ENCODE results near the gene GALM.
"Not testable (repeated sequence)": the region's sequence is repeated elsewhere in the genome, so short reads cannot be mapped to it uniquely, and the experiment has no call there.

Gene GALM

DNA sequence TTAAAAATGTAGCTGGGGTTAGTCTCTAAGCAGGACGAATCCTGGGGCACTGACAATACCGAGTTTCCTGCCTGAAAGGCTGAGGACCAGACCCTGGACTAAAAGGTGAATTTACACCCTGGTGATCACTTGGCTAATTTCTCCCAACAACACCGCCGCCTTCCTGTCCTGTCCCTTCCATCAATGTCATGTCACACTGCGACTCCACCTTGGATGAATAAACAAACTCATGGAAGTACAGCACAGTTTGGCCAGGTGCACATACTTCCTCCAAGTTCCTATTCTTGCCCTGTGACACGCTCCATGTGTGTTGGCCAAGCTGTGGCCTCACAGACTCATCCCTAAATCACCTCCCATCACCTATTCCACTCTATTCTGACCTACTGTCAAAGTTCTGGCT, 15.9 kb upstream of the GALM start:
- DNase-seq = no peak

DNA sequence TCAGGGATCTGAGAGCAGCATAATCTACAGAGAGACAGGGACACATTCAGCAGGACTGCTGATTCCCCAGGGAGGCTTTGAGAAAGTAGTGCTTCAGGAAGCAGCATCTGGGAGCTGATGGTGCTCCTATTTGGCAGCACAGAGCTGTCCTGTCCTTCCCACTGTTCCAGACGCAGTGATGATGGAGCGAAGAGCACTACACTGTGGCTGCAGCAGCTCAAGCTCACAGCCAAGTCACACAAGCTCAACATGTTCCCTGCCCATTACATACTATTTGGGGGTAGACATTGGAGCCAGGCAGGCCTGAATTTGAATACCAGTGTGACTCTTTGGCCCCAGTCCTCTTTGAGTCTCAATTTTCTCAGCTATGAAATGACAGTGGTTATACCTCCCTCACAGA, 15.2 kb upstream of the GALM start:
- DNase-seq = no peak

DNA sequence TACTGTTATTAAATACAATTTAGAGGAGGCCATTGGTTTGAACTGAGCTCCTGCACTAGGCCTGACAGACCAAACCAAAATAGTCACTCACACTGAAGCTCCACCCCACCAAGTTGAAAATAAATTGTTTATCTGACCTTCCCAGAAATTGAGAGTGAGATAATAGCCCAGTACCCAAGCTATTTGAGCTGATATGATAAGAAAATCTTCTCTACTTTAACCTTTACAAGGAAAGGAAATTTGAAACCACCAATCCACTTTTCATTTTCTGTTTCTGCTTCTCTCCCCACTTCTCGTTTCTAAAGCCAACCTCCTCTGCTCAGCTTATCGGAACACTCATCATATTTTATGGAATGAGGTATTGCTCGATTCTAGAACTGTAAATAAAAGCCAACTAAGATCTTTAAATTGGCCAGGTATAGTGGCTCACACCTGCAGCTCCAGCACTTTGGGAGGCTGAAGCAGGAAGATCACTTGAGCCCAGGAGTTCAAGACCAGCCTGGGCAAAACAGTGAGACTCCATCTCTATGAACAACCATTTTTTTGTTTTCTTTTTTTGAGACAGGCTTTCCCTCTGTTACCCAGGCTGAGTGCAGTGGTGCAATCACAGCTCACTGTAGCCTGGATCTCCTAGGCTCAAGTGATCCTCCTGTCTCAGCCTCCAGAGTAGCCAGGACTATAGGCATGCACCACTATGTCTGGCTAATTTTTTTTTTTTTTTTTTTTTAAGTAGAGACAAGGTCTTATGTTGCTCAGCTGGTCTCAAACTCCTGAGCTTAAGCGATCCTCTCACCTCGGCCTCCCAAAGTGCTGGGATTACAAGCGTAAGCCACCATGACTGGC, 13.3 kb upstream of the GALM start:
- peak; percentile 3 for DNase-seq

DNA sequence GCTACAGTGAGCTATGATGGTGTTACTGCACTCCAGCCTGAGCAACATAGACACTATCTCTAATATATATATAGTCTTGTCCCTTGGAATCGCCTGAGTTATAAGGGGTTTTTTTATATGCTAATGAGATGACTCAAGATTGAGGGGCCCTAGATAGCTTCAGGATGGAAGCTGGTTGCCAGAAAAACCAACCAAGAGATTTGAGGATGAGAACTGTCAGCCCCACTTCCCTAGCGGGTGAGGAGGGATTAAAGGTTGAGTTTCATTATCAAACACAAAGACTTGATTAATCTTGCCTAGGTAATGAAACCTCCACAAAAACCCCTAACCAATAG, 12.6 kb upstream of the GALM start:
- no peak for DNase-seq

DNA sequence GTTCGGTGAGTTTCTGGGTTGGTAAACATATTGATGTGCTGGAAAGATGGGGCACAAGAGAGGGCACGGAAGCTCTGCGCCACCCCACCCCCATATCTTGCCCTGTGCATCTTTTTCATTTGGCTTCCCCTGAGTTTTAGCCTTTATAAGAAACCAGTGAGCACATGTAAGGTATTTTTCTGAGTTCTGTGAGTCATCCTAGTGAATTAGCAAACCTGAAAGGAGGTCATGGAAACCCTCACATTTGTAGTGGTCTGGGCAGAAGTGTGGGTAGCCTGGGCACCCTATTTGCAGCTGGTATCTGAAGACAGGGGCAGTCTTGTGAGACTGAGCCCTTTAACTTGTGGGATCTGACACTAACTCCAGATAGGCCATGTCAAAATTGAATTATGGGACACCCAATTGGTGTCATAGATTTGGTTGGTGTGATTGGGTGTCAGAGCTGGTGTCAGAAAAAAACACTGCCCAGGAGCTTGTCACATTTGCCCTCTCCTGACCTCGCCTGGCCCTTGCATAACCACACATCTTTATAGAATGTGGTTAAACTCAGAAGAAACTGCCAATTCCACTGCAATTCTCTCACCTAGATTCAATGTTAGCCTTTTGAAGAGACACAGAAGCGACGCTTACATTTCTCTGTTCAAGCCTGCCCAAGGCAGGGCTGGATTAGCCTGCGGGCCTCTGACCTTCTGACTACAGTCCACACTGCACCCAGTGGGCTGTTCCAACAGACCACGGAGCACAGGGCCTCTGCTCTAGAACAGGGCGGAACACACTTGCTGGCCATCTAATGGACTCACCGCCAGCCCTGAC, 12.0 kb upstream of the GALM start:
- no peak for DNase-seq

DNA sequence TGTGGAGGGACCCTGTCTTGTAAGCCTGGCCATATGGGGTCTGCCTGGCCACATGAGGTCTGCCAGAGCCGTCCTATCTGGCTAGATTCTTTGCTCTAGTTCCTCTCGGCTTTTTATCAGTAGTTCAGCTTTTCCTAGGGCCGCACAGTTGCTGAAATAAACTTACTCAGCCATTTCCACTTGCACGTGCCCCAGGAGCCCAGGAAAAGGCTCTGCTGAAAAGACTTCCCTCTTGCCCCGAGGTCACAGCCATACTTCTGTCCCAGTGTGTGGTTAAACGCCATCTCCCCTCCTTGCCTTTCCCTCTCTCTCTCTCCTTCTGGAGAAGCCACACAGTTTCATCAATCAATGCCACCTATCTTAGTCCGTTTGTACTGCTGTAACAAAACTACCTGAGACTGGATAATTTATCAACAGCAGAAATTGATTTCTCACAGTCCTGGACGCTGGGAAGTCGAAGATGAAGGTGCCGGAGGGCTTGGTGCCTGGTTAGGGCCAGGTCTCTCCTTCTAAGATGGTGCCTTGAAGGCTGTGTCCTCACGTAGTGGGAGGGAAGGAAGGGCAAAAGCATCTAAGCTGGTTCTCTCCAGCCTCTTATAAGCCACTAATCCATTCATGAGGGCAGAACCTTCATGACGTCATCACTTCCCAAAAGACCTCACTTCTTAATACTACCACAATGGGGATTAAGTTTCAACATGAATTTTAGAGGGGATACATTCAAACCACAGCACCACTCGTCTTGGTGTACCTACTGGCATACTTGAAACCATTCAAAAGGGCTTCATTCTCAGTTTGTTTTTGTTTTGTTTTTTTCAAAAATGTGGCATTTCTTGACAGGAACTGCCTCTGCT, 11.2 kb upstream of the GALM start:
- DNase-seq = no peak

DNA sequence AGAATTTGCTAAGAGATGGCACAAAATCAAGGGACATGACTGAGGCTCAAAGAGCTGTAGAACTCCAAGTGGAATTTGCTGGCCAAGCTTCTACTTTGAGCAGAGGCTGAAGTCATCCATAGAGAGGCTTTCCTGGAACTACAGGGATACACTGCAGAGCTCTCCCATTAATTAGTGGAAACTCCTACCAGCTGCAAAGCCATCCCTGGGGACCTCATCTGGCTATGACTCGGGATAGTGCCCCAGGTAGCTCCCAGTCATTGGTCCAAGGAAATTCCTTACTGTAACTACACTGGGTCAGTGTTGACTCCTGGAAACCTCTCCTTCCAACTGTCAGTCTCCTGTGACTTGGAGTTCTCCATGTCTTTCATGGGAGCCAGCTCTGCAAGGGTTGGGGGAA, 10.5 kb upstream of the GALM start:
- DNase-seq = no peak

DNA sequence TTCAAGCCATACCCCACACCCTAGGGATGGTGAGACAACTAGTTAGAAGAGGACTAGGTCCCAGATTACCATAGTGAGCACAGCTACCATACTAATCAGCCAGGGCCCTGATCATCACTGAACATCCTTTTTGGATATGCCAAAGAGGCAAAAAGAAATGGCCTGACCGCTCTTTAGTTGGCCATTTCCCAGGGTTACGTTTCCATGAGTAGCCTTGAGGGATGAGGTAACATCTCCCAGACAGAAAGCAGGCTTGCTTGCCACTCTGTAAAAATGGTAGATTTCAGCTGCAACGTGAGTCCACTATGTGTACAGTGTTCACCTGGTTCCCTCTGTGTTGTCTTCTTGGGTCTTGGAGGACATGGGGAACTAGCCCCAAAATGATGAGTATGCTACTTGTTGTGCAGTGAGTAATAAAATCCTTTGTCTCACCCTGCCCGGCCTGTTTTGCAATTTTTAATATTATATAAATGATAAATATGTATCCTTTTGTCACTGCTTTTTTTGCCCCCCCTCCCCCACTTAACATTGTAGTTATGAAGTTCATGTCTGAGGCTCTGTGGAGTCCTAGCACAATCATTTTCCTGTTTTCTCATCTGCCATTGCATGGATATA, 8.9 kb upstream of the GALM start:
- DNase-seq = no peak

DNA sequence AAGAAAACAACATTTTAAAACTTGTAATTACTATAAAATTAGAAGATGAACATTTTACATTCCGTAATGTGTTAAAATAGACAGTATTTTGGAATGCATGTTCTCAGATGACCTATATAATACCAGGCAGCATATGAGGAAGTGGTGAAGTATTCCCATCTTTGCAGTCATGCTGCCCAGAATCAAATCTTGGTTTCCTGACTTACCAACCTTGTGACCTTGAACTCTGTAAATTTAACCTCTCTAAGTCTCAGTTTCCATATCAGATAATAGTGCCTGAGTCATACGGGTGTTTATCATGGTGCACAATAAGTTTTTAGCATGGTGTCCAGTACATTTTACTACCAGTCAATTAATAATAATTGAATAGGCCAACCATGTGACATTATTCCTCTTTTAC, 7.3 kb upstream of the GALM start:
- DNase-seq = no peak

DNA sequence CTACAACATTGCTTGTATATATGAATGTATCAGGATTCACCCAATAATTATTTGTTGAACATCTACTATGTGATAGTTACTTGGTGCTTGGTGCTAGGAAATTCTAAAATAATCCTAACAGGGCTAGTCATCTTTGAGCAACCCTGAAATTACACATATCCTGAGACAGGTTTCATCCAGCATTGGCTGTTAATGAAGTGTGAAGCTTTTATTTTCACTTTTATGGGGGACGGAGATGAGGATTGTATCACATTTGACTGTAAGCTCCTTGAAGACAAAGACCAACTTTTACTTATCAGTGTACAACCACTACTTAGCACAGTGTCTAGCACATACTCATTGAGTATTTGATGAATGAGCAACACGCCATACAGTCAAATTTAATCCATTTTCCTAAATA, 6.8 kb upstream of the GALM start:
- DNase-seq = no peak

DNA sequence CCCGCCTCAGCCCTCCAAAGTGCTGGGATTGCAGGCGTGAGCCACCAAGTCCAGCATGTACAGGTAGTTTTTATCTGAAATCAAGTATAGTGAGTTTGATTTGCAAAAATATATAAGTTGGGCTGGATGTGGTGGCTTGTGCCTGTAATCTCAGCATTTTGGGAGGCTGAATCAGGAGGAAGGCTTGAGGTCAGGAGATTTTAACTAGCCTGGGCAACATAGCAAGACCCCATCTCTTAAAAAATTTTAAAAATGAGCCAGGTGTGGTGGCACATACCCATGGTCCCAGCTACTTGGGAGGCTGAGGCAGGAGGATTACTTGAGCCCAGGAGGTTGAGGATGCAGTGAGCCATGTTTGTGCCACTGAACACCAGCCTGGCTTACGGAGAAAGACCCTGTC, 5.6 kb upstream of the GALM start:
- no peak for DNase-seq

DNA sequence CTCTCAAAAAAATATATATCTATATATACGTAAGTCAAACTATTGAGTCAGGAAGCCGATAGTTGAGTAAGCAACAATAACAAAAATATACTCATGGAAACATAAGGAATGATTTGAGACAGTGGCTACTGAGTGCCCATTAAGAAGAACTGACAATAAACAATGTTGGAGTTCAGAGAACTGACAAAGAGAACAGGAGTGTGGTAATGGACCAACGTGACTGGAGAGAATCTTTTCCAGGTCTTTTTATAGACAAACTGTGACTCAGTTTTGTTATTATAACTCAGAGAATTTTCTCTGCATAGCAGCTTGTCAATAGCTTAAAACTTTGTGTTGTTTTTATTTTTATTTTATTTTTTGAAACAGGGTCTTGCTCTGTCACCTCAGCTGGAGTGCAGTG, 4.6 kb upstream of the GALM start:
- DNase-seq = no peak

DNA sequence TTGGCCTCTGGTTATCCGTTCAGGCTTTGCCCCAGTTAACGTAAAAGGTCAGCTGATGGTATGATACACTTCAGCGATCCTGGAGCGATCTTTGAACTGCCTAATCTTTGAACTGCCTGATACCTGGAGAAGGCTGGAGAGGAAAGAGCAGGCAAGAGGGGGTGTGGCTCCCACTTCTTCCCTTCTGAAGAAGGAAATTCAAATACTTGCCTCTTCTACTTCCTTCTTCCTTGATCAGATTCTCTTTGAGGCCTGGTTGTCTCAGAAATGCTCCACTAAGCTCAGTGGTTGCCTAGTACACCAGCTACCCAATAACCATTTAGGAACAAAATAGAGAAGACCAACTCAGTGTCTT, 619 bp downstream of the GALM start:
- DNase-seq = no peak

DNA sequence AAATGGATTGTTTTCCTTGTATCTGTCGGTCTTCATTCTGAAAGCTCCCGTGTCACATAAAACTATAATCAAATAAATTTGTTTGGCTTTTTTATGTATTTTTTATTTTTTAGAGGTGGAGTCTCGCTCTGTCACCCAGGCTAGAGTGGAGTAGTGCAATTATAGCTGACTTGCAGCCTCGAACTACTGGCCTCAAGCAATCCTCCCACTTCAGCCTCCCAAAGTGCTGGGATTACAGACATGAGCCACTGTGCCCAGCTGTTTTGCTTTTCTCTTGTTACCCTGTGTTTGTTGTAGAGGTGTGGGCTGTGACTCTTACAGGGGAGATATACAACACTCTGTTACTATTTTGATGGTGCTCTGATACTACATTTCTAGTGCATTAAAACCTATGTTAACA, 2.2 kb downstream of the GALM start:
- no peak for DNase-seq

DNA sequence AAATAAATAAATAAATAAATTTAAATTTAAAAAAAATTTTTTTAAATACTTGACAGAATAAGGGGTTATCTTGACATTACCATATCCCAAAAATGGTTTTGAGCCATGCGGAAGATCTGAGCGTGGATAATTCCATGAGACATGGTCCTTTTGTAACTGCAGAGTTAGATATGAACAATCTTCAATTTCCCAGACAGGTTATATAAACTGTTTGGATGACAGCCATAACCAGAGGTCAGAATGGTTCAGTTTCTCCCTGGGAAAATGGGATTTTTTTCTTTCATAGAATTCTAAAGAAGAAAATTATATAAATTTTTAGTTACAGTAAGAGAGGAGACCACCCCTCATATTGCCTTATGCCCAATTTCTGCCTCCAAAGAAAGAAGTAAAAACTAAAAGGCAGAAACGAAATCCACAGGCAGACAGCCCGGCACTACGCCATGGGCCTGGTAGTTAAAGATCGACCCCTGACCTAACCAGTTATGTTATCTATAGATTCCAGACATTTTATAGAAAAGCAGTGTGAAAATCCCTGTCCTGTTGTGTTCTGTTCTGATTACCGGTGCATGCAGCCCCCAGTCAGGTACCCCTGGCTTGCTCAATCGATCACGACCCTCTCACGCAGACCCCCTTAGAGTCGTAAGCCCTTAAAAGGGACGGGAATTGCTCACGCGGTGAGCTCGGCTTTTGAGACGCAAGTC, 3.0 kb downstream of the GALM start:
- DNase-seq = no peak

DNA sequence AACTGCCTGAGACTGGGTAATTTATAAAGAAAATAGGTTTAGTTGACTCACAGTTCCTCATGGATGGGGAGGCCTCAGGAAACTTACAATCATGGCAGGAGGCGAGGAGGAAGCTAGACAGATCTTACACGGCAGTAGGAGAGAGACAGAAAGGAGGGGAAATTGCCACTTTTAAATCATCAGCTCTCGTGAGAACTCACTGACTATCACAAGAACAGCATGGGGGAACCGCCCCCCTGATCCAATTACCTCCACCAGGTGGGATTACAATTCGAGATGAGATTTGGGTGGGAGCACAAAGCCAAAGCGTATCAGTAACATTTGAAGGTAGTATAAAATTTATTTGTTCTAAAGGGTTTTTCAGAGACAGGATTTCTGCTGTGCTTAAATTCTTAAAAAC, 5.4 kb downstream of the GALM start:
- DNase-seq = no peak

DNA sequence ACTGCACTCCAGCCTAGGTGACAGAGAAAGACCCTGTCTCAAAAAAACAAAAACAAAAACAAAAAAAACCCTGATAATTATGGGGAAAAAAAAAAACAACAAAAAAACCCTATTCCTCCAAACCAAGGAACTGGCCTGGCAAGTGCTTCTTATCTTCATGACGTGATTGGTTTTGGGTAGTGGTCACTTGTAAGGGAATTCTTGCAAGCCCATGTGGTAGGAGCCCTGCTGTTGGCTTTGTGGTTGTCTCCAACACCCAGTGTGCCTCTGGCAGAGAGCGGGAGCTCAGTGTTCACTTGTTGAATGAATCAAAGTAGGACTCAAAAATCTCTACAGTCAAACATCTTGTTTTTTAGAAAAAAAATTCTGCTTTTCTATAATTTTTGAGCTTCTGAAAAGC, 6.0 kb downstream of the GALM start:
- DNase-seq = no peak

DNA sequence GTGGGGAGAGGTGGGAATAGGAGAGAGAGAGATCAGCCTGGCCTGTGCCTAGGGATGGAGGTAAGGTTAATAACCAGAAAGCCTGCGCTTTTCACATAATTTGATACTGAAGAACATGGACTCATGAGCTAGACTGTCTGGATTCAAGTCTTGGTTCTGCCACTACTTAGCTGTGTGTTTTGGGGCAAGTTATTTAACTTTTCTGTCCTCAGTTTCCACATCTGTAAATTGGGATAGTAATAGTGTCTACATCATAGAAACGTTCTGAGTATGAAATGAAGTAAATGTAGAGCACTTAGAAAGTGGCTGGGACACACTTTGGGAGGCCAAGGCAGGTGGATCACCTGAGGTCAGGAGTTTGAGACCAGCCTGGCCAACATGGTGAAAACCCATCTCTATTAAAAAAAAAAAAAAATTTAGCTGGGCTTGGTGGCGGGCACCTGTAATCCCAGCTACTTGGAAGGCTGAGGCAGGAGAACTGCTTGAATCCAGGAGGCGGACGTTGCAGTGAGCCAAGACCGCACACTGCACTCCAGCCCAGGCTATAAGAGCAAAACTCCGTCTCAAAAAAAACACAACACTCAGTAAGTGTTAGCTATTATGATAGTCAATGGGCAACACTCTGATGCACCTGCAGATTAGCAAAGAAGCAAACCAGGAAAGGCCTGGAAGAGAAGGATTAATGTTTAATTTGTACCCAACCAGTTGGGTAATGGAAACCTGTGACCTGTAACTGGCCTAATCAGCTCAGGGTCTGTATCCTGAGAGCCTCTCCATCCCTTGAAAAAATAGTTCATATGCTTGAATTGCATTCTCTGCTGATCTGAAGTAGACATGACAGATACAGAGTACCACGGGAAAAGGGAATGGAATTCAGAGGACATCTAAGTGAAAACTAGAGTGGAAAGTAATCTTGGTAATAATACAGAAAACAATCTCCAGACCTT, 6.8 kb downstream of the GALM start:
- DNase-seq = no peak

DNA sequence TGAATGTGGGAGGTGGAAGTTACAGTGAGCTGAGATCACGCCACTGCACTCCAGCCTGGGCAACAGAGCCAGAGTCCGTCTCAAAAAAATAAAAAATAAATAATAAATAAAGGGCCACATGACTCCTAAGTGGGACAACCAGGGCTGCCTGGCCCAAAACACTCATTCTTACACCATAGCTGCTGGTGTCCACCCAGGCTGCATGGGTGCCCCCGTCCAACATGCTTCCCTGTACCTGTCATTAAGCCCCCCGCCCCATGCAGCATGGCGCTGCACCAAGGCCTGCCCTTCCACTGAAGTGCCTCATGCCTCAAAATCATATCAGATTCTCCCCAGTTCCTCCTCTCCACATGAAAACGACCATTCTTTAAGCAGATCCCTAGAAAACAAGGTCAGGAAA, 10.8 kb downstream of the GALM start:
- DNase-seq = no peak

DNA sequence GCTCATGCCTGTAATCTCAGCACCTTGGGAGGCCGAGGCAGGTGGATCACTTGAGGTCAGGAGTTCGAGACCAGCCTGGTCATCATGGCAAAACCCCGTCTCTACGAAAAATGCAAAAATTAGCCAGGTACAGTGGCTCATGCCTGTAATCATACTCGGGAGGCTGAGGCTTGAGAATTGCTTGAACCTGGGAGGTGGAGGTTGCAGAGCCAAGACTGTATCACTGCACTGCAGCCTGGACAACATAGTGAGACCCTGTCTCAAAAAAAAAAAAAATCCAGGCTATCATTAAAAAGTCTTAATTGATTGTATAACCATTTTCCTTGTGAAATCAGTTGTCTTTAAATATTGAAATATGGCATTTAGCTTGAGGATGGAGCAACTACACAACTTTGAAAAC, 15.0 kb downstream of the GALM start:
- not testable (repeated sequence) for DNase-seq

DNA sequence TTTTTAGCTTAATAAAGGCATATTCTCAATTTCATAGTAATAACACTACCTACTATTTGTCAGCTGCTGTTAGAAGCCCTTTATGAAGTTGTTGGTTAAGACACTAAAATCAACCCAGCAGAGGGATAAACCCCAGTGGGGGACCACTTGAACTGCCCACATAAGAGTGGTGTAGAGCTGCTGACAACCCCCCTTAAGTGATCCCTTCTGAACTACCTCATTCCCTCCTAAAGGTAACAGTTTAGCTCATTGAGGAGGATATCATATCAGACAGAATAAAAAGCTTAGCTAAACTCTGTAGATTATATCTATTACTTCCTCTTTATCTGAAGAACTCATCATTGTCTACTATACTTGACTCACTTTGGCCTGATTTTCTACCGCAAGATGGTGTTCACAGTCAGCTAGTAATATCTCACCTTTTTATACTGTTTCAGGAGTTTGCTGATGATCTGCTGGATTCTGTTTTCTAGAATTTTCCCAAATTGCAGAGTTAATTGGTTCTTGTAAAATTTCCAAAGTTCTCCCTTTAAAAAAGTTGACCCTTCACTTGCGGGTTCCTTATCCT, 16.2 kb downstream of the GALM start:
- DNase-seq = no peak
